ENCODE measurements around the gene CNBP.

The CNBP gene

GRCh38 chr3:129183569-129184395, at the start of gene CNBP:
Gene CNBP, minus strand, starts transcription at chr3:129183896. Its CDS starts 12,139 bp downstream, at chr3:129171757.
- Histone ChIP-seq H3K79me2 (ENCODE audit: insufficient read depth, low read length) (peaks cover 64% of the 10 kb centered on the region), H2AFZ (ENCODE audit: low read length) (no peak within 1 kb of the TSS), H3K27me3 (ENCODE audit: insufficient read depth, low read length) (no peaks in the 10 kb centered on the region), H3K27ac (ENCODE audit: low read depth, low read length, poor library complexity, severe bottlenecking) (peak within 1 kb of the TSS; percentile 78), H3K9me3 (ENCODE audit: low read length) (no peaks in the 10 kb centered on the region), H3K4me1 (ENCODE audit: insufficient read depth, low read length, severe bottlenecking) (peaks cover 77% of the 10 kb centered on the region), H3K4me2 (ENCODE audit: low read length) (peak within 1 kb of the TSS; percentile 74), H3K9me2 (ENCODE audit: low read depth, low read length) (no peaks in the 10 kb centered on the region), H3K36me3 (ENCODE audit: insufficient read depth, low read length) (peaks cover 51% of the 10 kb centered on the region), H3F3A (ENCODE audit: insufficient read depth, low read length) (0 out of 2 replicates have a peak, but pooled peaks cover 4% of the 10 kb centered on the region), H3K9ac (ENCODE audit: low read length) (peak within 1 kb of the TSS; percentile 99), H3K4me3 (ENCODE audit: low read depth, low read length, poor library complexity, severe bottlenecking) (peak within 1 kb of the TSS; percentile 81), H4K20me1 (ENCODE audit: insufficient read depth, low read length) (peaks cover 14% of the 10 kb centered on the region)
- TF ChIP-seq EZH2 (IDR thresholded peaks at IDR 0.05; ENCODE audit: borderline replicate concordance, low read length) (no peak), CTCF (IDR thresholded peaks at IDR 0.05; ENCODE audit: low read length) (no peak; the same call in 1 of the 2 replicates)

- 0 out of 2 replicates have a peak, but pooled peaks cover 4% of the 10 kb centered on the region for H3F3A ChIP-seq (ENCODE audit: insufficient read depth, low read length)
- no peaks in the 10 kb centered on the region for H4K20me1 ChIP-seq (ENCODE audit: insufficient read depth, low read length)
- H3K4me3 ChIP-seq (ENCODE audit: low read depth, low read length, poor library complexity, severe bottlenecking): no peak overlapping the region
- H3K27me3 ChIP-seq (ENCODE audit: insufficient read depth, low read length): no peaks in the 10 kb centered on the region
- TF ChIP-seq EZH2 (IDR thresholded peaks at IDR 0.05; ENCODE audit: borderline replicate concordance, low read length) (no peak), CTCF (IDR thresholded peaks at IDR 0.05; ENCODE audit: low read length) (no peak)
- H3K9me3 ChIP-seq (ENCODE audit: low read length): no peaks in the 10 kb centered on the region
- no peaks in the 10 kb centered on the region for H3K36me3 ChIP-seq (ENCODE audit: insufficient read depth, low read length)
- H3K4me1 ChIP-seq (ENCODE audit: insufficient read depth, low read length, severe bottlenecking): peaks cover 29% of the 10 kb centered on the region
- no peak overlapping the region for H3K4me2 ChIP-seq (ENCODE audit: low read length)
- no peaks in the 10 kb centered on the region for H3K79me2 ChIP-seq (ENCODE audit: insufficient read depth, low read length)
- no peak overlapping the region for H2AFZ ChIP-seq (ENCODE audit: low read length)
- H3K9ac ChIP-seq (ENCODE audit: low read length): no peak overlapping the region
- H3K9me2 ChIP-seq (ENCODE audit: low read depth, low read length): no peaks in the 10 kb centered on the region
- H3K27ac ChIP-seq (ENCODE audit: low read depth, low read length, poor library complexity, severe bottlenecking): peak overlapping the region; percentile 50
These were observed 47.8 kb upstream of the CNBP start for GRCh38 chr3:129231331-129232119.

- no peak overlapping the region for H2AFZ ChIP-seq (ENCODE audit: low read length)
These were observed 46.8 kb upstream of the CNBP start for GRCh38 chr3:129230311-129231019.

More at GRCh38 chr3:129230311-129231019, 46.8 kb upstream of the CNBP start:
- Histone ChIP-seq H3K4me1 (ENCODE audit: insufficient read depth, low read length, severe bottlenecking) (peaks cover 32% of the 10 kb centered on the region), H3K9me2 (ENCODE audit: low read depth, low read length) (no peaks in the 10 kb centered on the region), H3K9me3 (ENCODE audit: low read length) (no peaks in the 10 kb centered on the region), H3K27ac (ENCODE audit: low read depth, low read length, poor library complexity, severe bottlenecking) (peak overlapping the region; percentile 34), H4K20me1 (ENCODE audit: insufficient read depth, low read length) (no peaks in the 10 kb centered on the region), H3K79me2 (ENCODE audit: insufficient read depth, low read length) (no peaks in the 10 kb centered on the region), H3K27me3 (ENCODE audit: insufficient read depth, low read length) (no peaks in the 10 kb centered on the region), H3K36me3 (ENCODE audit: insufficient read depth, low read length) (no peaks in the 10 kb centered on the region), H3K4me3 (ENCODE audit: low read depth, low read length, poor library complexity, severe bottlenecking) (no peak overlapping the region), H3K4me2 (ENCODE audit: low read length) (no peak overlapping the region), H3K9ac (ENCODE audit: low read length) (no peak overlapping the region), H3F3A (ENCODE audit: insufficient read depth, low read length) (0 out of 2 replicates have a peak, but pooled peaks cover 4% of the 10 kb centered on the region)
- TF ChIP-seq EZH2 (IDR thresholded peaks at IDR 0.05; ENCODE audit: borderline replicate concordance, low read length) (no peak), CTCF (IDR thresholded peaks at IDR 0.05; ENCODE audit: low read length) (no peak)
